SHP77 treated with DMSO at 0.1 percent for 48 hours (cell line): ENCODE measurements around the gene LMTK3.
"Not testable (repeated sequence)": the region's sequence is repeated elsewhere in the genome, so short reads cannot be mapped to it uniquely, and the experiment has no call there.

ENCODE experiments used
- DNase-seq: peaks from one replicate; lab custom pipeline; 2025; lab: John Stamatoyannopoulos, UW

Gene LMTK3

DNA sequence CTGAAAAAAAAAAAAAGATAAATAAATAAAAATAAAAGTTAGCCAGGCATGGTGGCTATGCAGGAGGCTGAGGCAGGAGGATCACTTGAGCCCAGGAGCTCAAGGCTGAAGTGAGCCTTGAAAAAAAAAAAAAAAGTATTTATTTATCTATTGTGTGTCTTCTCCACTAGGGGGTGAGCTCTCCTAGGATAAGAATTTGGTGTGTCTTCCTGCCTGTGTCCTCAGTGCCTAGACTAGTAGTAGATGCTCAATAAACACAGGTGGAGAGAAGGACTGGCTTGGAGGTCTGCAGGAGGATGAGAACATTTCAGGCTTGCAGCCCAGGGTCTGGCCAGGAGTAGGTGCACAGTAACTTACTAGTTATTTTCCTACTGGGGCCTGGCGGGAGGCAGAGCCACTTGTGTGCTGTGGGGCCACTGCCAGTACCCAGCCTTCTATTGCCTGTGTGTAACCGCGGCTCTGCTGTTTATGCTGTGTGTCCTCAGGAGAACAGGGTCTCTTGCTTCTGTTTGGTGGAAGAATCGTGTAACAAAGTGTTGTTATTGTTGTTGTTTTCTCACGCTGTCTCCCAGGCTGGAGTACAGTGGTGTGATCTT, 5.4 kb downstream of the LMTK3 start:
- DNase-seq: peak; percentile 10

DNA sequence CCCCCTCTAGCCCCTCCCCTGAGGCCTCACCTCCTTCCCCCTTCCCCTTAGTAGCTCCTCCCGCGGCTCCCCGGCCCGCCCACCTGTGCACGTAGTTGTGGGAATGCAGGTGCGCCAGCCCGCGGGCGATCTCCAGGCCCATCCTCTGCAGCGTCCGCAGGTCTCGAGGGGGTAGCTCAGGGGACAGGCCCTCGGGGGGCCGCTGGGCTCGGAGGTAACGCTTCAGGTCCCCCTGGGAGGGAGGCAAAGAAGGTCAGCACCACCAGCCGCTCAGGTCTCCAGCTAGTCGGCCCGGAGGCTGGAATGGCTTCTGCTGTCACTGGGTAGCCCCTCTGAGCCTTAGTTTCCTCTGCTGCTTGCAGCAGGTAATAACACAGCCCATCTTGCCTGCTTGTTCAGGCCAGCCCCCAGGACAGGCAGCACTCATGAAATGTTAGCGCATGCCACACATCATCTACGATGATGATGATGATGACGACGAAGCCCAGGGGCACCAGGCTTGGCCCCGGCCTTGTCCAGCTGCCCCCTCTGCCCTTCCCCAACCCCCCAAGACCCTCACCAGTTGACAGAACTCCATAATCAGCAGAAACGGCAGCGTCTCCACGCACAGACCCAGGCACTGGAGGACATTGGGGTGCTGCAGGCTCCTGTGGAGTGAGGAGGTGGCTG, 9.2 kb downstream of the LMTK3 start:
- no peak for DNase-seq

GRCh38 chr19:48501494-48502349, 9.9 kb downstream of the LMTK3 start:
- DNase-seq: peak; percentile 69

DNA sequence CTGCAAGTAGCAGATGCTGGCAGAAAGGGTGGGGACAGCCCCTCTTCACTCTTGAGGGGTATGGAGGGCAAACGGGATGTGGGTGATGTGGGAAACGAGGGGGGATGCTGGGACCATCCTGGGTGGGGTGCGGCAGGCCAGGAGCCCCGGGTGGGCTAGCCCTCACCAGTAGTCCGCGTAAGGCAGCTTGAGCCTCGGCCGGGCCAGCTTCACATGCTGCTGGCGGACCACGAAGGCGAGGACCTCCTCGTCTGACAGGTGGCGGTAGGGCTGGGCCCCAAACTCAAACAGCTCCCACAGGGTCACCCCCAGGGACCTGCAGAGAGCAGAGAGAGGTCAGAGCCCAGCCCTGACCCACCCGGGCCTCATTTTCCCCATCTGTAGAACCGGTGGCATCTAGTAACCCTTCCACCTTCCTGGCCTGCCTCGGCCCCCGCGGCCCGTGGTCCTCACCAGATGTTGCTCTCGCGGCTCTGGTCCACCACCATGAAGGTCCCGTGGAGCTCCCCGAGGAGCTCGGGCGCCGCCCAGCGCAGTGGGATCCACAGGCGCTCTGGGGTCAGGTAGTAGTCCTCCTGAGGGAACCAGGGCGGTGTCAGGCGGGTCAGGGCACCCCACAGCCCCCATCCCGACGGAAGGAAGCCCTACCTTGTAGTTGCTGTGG, 10.7 kb downstream of the LMTK3 start:
- no peak for DNase-seq

GRCh38 chr19:48499316-48500090, 12.1 kb downstream of the LMTK3 start:
- DNase-seq: no peak

- no peak for DNase-seq
Observed at GRCh38 chr19:48498595-48499311, 12.9 kb downstream of the LMTK3 start.

GRCh38 chr19:48497728-48498594, 13.7 kb downstream of the LMTK3 start:
- DNase-seq: no peak

DNA sequence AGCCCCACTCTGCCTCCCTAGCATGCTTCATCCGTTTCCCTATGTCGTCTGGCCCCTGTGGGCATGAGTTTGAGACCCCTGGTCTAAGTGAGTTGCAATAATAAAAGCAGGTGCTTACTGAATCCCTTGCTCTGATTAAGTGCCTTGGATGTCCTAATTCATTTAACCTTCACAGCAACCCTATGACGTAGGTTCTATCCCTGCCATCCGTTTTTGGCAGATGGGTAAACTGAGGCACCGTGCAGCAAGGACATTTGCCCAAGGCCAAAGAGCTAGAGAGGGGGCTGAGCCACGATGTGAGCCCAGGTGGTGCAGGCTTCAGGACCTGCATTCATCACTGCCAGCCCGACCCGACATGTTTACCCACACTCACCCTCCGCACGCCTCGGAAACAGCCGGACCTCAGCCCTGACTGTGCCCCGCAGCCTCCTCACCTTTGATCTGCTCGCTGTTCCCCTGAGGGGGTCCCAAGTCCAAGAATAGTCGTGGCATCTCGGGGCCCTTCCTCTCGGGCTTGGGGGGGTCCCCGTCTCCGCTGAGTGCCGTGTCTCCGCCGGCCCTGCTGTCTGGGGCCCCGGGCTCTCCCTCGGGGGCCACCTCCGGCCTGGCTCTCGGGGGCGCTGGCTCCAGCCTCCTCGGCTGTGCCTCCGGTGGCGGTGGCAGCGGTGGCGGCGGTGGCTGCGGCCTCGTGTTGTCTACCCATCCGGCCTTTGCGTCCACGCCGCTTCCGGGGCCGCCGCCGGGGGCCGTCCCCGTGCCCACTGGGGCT, 14.5 kb downstream of the LMTK3 start:
- DNase-seq: no peak

- no peak for DNase-seq
Observed at GRCh38 chr19:48495396-48495795, 16.2 kb downstream of the LMTK3 start.

DNA sequence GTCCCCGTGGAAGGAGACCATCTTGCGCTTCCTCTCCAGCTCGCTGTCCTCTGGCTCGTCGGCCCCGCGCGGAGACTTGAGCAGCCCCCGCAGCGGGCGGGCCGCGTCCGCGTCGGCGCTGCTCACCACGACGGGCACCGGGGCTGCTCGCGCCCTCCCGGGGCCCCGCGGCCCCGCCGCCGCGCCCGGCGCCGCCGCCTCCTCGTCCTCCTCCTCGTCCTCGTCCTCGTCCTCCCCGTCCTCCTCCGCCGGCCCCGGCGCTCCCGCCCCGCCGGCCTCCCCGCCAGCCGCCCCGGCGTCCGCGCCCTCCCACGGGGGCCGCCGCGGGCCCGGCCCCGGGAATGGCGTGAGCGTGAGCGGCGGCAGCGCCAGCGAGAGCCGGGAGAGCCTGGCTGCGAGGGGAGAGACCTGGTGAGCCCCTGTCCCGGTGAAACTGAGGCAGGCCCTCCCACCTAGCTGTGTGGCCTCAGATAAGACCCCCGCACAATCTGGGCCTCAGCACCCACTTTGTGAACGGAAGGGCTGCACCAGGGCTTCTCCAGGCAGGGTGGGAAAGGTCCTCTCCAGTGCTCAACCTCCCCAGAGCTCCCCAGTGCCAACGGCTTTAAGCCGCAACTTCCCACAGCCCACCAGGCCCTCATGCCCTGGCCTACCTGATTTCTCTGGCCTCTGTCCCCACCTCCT, 17.8 kb downstream of the LMTK3 start:
- DNase-seq: no peak

GRCh38 chr19:48492925-48493717, 18.5 kb downstream of the LMTK3 start:
- peak; percentile 59 for DNase-seq

- no peak for DNase-seq
Observed at GRCh38 chr19:48491793-48492123, 19.9 kb downstream of the LMTK3 start.

GRCh38 chr19:48490981-48491792, 20.4 kb downstream of the LMTK3 start:
- DNase-seq: no peak

DNA sequence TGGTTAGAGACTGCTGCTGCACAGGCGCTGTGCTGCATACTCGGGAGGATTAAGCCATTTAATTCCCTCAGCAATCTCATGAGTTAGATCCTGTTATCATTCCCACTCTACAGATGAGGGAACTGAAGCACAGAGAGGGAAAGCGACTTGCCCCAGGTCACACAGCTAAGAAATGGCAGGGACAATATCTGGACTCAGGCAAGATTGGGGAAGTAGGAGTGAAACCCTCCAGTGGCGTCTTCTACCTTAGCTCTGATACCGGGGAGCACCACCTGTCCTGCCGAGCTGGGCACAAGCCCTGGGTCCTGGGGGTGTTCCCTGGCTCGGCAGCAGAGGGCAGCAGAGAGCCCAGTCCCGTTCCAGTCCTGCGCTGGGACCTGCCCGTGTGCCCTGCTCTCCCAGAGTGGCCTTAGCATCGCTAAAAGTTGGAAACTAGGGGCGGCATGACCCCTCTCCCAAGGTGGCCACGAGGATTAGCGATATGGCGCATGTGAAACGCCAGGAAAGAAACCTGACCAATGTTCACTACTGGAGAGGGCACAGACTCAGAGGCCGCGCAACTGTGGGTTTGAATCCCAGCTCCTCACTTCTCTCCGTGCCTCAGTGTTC, 21.9 kb downstream of the LMTK3 start:
- peak; percentile 36 for DNase-seq

GRCh38 chr19:48488478-48488877, 23.2 kb downstream of the LMTK3 start:
- DNase-seq: not testable (repeated sequence)

DNA sequence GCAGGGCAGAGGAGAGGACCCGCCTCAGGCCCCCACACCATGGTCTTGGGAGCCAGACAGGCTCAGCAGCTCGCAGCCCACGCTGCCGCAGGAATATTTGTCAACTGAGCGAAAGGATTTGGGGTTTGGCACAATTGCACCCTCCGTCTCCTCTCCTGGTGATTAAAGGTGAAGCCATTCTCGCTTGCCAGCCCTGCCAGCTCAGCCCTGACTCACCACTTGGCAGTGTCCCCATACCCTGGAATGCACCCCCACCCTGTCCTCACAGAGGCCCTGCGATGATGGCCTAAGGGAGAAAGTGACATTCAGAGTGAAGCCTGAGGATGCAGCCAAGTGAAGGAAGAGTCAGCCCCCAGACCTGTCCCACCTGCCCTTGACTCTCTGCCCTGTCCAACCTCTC, 23.7 kb downstream of the LMTK3 start:
- DNase-seq: no peak

DNA sequence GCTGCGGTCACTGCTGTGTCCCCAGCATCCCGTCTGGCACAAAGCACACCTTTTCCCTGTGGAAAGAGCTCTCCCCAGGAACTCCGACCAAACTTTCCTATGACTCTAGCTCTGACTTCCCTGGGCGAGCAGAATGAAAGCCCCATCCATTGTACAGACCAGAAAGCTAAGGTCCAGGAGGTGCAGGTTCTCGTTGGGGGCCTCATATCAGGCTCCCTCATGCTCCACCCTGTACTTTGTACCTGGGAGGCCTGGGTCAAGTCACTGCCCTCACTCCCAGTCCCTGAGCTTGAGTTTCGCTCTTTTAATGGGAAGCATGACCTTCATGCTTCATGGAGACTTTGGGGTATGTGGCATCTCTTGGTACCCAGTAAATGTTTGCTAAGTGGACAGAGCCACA, 24.1 kb downstream of the LMTK3 start:
- DNase-seq: no peak
